ENCODE data around the gene RAD51B. TPM values are rescaled to one million over a fixed set of nuclear protein-coding genes. Genes with fewer than 3 reads are reported as not detected.
A peak's percentile ranks its signal among the peaks of the same experiment; 100 is the strongest.

RAD51B gene
- polyA plus RNA-seq, 4 donors = 10.6 to 13.2 (median 11.3) TPM

DNA sequence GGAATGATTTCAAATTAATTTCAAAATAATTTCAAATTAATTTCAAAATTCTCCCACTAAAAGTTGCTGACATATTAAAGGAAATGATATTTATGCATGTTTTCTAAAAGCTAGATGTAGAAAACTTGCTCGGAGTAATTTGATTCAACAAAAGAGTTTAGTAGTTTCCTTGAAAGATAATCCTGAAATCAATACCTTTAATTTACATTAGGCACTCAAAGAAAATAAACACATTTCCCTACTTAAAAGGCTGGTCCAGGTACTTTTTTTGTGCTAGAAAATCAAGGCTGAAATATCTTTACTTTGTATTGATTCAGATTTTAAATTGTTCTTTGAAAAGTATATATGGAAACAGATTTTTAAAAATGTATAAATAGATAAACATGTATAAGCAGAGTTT is 370.5 kb downstream of the RAD51B start:
- no peak for DNase-seq (ENCODE audit: low read depth in 4 of 4, low spot score in 2 of 4)

GRCh38 chr14:68191567-68192321 is 372.2 kb downstream of the RAD51B start:
- DNase-seq (ENCODE audit: low read depth in 4 of 4, low spot score in 2 of 4) = no peak

DNA sequence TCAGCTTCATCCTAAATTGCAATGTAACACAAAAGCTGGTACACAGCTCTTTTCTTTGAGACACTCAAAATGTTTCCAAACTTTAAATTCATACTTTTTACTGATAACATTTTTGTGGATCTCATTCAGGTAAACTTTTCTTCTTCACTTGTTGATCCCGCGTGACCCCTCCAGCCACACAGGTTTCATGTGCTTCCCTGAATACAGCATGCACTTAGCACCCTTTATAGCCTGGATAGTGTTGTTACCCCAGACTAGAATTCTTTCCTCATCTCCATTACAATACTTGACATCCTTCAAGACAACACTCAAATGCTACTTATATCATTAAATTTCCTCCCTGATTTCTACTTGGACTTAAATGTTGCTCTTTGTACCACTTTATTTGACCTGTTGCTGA is 373.4 kb downstream of the RAD51B start:
- no peak for DNase-seq (ENCODE audit: low read depth in 4 of 4, low spot score in 2 of 4)

DNA sequence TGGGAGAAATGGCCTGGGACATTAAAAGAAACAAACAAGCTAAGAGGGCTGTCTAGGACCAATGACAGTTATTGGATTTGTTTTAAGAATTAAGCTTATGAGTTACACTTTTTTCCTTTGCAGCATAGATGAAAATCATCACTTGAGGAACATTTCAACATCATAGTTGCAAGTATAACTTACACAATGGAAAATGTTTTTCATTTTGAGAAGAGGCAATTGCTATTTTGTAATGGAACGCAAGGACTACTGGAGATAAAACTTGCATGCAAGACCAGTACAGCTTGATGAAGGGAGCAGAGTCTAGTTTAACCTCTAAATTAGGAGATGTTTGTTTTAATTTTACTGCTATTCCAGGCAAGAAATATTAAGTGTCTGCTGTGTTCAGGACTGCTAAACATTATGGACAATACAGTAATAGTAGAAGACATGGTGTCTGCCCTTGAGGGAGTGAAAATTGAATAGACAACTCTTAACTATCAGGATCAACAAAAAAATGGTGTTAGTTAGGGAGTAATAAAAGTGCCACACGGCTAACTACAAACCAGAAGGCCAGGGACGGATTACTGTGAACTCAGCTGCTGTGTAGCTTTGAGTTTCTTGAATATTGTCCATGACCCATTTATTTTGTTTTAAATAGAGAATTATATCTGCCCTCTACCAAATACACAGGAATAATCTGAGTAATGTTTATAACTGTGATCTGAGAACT is 374.5 kb downstream of the RAD51B start:
- no peak for DNase-seq (ENCODE audit: low read depth in 4 of 4, low spot score in 2 of 4)

GRCh38 chr14:68195126-68195525 is 375.5 kb downstream of the RAD51B start:
- DNase-seq (ENCODE audit: low read depth in 4 of 4, low spot score in 2 of 4) = no peak

- DNase-seq (ENCODE audit: low read depth in 4 of 4, low spot score in 2 of 4) = no peak
These were observed 379.3 kb downstream of the RAD51B start for GRCh38 chr14:68198713-68199495.

- peak in 2 of 4 donors; percentile 68 to 70 for DNase-seq (ENCODE audit: low read depth in 4 of 4, low spot score in 2 of 4)
These were observed 380.1 kb downstream of the RAD51B start for GRCh38 chr14:68199554-68200151.

GRCh38 chr14:68203871-68204270 is 384.3 kb downstream of the RAD51B start:
- no peak for DNase-seq (ENCODE audit: low read depth in 4 of 4, low spot score in 2 of 4)

DNA sequence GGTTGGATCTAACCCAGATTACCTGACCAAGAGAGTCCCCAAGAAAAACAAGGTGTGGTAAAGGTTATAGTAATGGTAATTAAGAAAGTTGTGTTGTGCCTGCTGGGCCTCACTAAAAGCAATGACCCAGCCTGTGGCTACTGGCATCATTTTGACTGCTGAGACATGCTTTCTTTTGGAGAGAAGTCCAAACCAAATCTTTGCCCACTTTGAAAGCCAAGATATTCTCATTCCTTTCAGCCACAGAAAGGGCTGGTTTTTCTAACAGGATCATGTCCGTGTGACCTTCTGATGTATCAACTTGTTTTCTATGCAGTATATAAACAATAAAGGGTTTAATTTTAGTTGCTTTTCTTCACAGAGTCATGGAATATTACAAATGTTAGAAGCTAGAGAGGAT is 388.6 kb downstream of the RAD51B start:
- no peak for DNase-seq (ENCODE audit: low read depth in 4 of 4, low spot score in 2 of 4)

GRCh38 chr14:68208626-68209317 is 389.2 kb downstream of the RAD51B start:
- no peak for DNase-seq (ENCODE audit: low read depth in 4 of 4, low spot score in 2 of 4)

GRCh38 chr14:68210729-68211299 is 391.2 kb downstream of the RAD51B start:
- no peak for DNase-seq (ENCODE audit: low read depth in 4 of 4, low spot score in 2 of 4)

GRCh38 chr14:68211421-68211820 is 391.8 kb downstream of the RAD51B start:
- DNase-seq (ENCODE audit: low read depth in 4 of 4, low spot score in 2 of 4) = no peak

GRCh38 chr14:68211886-68212285 is 392.3 kb downstream of the RAD51B start:
- no peak for DNase-seq (ENCODE audit: low read depth in 4 of 4, low spot score in 2 of 4)

DNA sequence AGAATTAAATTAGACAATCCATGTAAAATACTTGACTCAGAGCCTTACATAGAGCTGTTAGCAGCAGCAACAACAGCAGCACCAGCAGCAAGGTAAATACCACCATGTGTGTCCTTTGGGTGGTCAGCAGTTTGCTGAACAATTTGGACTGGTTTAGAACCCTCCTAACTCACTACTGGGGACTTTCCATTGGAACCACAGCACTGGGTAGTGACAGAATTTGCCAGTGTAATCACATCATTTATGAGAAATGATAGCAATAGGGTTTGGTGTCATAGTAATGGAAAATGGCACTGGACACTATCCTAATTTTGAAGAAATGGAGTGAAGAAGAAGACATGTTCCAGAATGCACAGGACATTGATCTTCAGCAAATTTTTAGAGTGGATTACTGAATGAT is 392.8 kb downstream of the RAD51B start:
- no peak for DNase-seq (ENCODE audit: low read depth in 4 of 4, low spot score in 2 of 4)

DNA sequence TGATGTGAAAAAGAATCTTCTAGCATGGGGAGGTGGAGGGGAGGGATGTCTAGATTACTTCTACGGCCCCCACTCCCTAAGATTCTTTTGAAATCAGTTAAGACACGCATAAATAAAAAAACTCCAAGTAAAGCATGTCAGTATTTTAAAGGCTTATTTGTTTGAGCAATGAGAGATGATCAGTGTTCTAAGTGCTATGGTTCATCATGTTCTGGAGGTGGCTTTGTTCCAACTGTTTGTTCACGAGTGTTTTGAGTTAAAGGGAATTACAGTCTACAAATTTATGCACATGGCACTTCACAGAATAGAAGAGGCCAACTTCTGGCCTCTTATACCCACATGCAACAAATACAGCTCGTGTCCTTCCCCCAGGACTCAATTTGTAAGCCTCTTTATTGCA is 394.9 kb downstream of the RAD51B start:
- no peak for DNase-seq (ENCODE audit: low read depth in 4 of 4, low spot score in 2 of 4)

- DNase-seq (ENCODE audit: low read depth in 4 of 4, low spot score in 2 of 4) = no peak
These were observed 396.1 kb downstream of the RAD51B start for GRCh38 chr14:68215629-68216028.

DNA sequence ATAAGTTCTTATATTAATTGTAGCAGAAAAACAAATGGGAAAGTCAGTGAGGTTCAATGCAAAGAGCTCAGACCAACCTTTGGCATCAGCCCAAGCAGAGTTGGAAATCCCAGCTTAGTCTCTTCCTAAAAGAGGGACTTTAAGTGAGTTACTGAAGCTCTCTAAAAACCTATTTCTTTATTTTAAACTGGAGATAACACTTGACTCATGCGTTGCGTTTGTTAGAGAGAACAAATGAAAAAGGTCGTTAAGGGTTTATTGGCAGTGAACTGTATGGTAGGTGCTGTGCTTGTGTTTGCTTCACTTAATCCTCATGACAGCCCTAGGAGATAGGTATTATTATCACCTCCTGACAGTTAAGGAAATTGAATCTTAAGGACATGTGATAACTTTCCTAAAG is 396.5 kb downstream of the RAD51B start:
- DNase-seq (ENCODE audit: low read depth in 4 of 4, low spot score in 2 of 4) = no peak

GRCh38 chr14:68216957-68217356 is 397.4 kb downstream of the RAD51B start:
- no peak for DNase-seq (ENCODE audit: low read depth in 4 of 4, low spot score in 2 of 4)

DNA sequence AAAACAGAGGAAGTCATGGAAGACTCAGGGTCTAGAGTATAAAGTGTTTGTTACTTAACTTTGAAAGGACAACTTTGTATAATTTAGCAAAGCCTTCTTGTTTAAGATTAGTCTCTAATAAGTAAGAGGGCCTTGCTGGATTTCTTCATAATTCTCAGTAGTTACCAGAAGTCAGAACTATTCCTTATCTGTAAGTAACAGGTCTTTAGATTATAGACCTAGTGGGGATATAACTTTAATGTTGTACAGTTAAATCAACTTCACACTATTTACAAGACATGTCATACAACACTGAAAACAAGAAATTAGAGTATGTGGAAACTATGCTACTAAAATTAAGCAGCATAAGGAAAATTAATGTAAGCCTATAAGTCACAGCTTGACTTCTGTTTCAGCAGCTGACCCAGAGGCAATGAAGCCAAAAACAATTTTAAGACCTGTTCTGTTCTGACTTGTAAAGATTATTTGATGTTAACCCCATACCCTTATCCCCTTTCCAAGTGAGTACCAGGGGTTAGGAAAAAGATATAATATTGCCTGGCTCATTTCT is 398.3 kb downstream of the RAD51B start:
- DNase-seq (ENCODE audit: low read depth in 4 of 4, low spot score in 2 of 4) = no peak

GRCh38 chr14:68219407-68219806 is 399.8 kb downstream of the RAD51B start:
- no peak for DNase-seq (ENCODE audit: low read depth in 4 of 4, low spot score in 2 of 4)
